ENCODE results near the gene ZNFX1.

The ZNFX1 gene

DNA sequence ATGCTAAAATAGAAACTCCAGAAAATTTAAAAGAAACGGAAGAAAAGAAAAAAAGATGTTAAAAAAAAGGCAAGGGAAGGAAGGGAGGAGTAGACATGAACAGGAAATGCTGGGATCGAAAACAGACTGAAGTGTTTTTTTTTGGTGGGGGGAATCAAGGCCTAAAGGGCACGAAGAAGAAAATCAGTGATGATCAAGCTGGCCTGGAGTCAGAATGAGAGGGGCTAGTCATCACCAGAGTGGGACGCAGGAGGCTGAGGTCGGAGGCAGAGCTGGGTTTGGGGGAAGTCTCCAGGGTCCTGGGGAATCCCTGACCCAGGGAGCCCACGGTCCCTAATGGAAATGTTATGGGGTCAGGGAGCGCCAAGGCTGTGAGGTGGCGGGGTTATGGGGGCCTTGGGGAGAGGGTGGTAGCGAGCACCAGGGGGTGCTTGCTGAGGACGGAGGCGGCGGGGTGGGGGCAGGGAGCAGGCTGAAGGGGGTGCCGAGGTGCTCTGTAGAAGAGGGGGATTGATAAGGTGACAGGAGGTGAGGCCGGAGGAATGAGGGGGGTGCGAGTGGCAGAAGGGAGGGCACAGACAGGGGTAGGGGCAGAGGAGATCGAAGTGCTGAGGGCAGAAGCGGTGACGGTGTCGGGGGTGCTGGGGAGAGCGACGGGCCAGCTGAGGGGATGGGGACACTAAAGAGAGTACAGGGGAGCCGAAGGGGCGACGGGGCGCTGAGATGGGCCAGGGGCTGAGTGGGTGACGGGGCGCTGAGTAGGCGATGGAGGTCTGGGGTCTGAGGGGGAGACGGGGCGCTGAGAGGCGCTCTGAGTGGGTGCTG lies 684 bp downstream of the ZNFX1 start:
- peak overlapping the region; percentile 9 for H3K27ac ChIP-seq (ENCODE audit: low read length, poor library complexity, severe bottlenecking)
- peak overlapping the region; percentile 41 for H2BK15ac ChIP-seq (ENCODE audit: low read depth, poor library complexity, severe bottlenecking)
- H3K14ac ChIP-seq (ENCODE audit: low read length in 2 of 2): peak overlapping the region in 1 of 2 experiments; percentile 100
- H3K36me3 ChIP-seq (ENCODE audit: control insufficient read depth in 1 of 2, insufficient read depth in 2 of 2, low read depth in 1 of 2, low read length in 2 of 2): peaks cover 22 to 65% of the 10 kb centered on the region in 2 experiments
- H2BK5ac ChIP-seq (ENCODE audit: low read depth, low read length, poor library complexity, severe bottlenecking): peak overlapping the region; percentile 95
- peak overlapping the region; percentile 95 for H3K4me2 ChIP-seq (ENCODE audit: low read length, poor library complexity, severe bottlenecking)
- H2AFZ ChIP-seq (ENCODE audit: low read depth, low read length): peak overlapping the region; percentile 72
- H3K9me3 ChIP-seq (ENCODE audit: control insufficient read depth, low read length): peaks cover 13% of the 10 kb centered on the region
- peak overlapping the region; percentile 84 to 94 for H3K4ac ChIP-seq (ENCODE audit: low read depth in 1 of 2, low read length in 2 of 2)
- H3K23ac ChIP-seq (ENCODE audit: low read length in 2 of 2): peak overlapping the region in 1 of 2 experiments; percentile 100
- H3K79me1 ChIP-seq (replicated peaks; ENCODE audit: low read length, poor library complexity, severe bottlenecking): peaks cover 3% of the 10 kb centered on the region
- H3K4me1 ChIP-seq (ENCODE audit: control insufficient read depth, insufficient read depth, low read depth, low read length): peaks cover 9% of the 10 kb centered on the region
- peak; percentile 45 for DNase-seq
- peak overlapping the region; percentile 40 to 99 for H3K18ac ChIP-seq (ENCODE audit: low read depth in 1 of 2, low read length in 2 of 2)
- H2BK120ac ChIP-seq (ENCODE audit: low read depth, low read length): peak overlapping the region; percentile 76
- H2AK5ac ChIP-seq (ENCODE audit: low read length, severe bottlenecking): no peak overlapping the region
- H3K4me3 ChIP-seq (ENCODE audit: insufficient read depth in 1 of 2, low read depth in 1 of 2, low read length in 2 of 2): peak overlapping the region; percentile 84 to 99
- H3K27me3 ChIP-seq (ENCODE audit: control insufficient read depth in 1 of 2, insufficient read depth in 1 of 2, low read length in 2 of 2): no peaks in the 10 kb centered on the region
- H3K9ac ChIP-seq (ENCODE audit: low read length): peak overlapping the region; percentile 99
- H4K8ac ChIP-seq (ENCODE audit: low read length): peak overlapping the region; percentile 1
- WGBS: under 1% methylated on average over 31 of the region's 31 CpGs
- peak overlapping the region; percentile 4 to 89 for H2BK12ac ChIP-seq (ENCODE audit: low read length in 2 of 2)
- peak overlapping the region; percentile 82 for H4K91ac ChIP-seq (ENCODE audit: low read length)

GRCh38 chr20:49276161-49276960 lies 1.5 kb downstream of the ZNFX1 start:
- peaks cover 7% of the 10 kb centered on the region for H3K4me1 ChIP-seq (ENCODE audit: control insufficient read depth, insufficient read depth, low read depth, low read length)
- DNase-seq: peak; percentile 84
- peak overlapping the region; percentile 95 for H3K4me2 ChIP-seq (ENCODE audit: low read length, poor library complexity, severe bottlenecking)
- no peak overlapping the region for H3K23ac ChIP-seq (ENCODE audit: low read length in 2 of 2)
- peaks cover 5% of the 10 kb centered on the region for H3K79me1 ChIP-seq (replicated peaks; ENCODE audit: low read length, poor library complexity, severe bottlenecking)
- no peak overlapping the region for H2BK15ac ChIP-seq (ENCODE audit: low read depth, poor library complexity, severe bottlenecking)
- H3K14ac ChIP-seq (ENCODE audit: low read length in 2 of 2): no peak overlapping the region
- H3K4me3 ChIP-seq (ENCODE audit: insufficient read depth in 1 of 2, low read depth in 1 of 2, low read length in 2 of 2): peak overlapping the region in 1 of 2 experiments; percentile 99
- no peak overlapping the region for H2BK5ac ChIP-seq (ENCODE audit: low read depth, low read length, poor library complexity, severe bottlenecking)
- H2AK5ac ChIP-seq (ENCODE audit: low read length, severe bottlenecking): no peak overlapping the region
- WGBS: no CpG with 5 or more reads among the region's 3 CpGs
- no peaks in the 10 kb centered on the region for H3K27me3 ChIP-seq (ENCODE audit: control insufficient read depth in 1 of 2, insufficient read depth in 1 of 2, low read length in 2 of 2)
- no peak overlapping the region for H2BK120ac ChIP-seq (ENCODE audit: low read depth, low read length)
- H2BK12ac ChIP-seq (ENCODE audit: low read length in 2 of 2): peak overlapping the region in 1 of 2 experiments; percentile 18
- no peak overlapping the region for H3K18ac ChIP-seq (ENCODE audit: low read depth in 1 of 2, low read length in 2 of 2)
- H3K9me3 ChIP-seq (ENCODE audit: control insufficient read depth, low read length): peaks cover 13% of the 10 kb centered on the region
- no peak overlapping the region for H2AFZ ChIP-seq (ENCODE audit: low read depth, low read length)
- no peak overlapping the region for H4K91ac ChIP-seq (ENCODE audit: low read length)
- H4K8ac ChIP-seq (ENCODE audit: low read length): no peak overlapping the region
- peak overlapping the region; percentile 99 for H3K9ac ChIP-seq (ENCODE audit: low read length)
- H3K4ac ChIP-seq (ENCODE audit: low read depth in 1 of 2, low read length in 2 of 2): no peak overlapping the region
- H3K36me3 ChIP-seq (ENCODE audit: control insufficient read depth in 1 of 2, insufficient read depth in 2 of 2, low read depth in 1 of 2, low read length in 2 of 2): peaks cover 21 to 65% of the 10 kb centered on the region in 2 experiments
- H3K27ac ChIP-seq (ENCODE audit: low read length, poor library complexity, severe bottlenecking): peak overlapping the region; percentile 52

GRCh38 chr20:49275636-49276035 lies 2.2 kb downstream of the ZNFX1 start:
- peaks cover 23 to 65% of the 10 kb centered on the region in 2 experiments for H3K36me3 ChIP-seq (ENCODE audit: control insufficient read depth in 1 of 2, insufficient read depth in 2 of 2, low read depth in 1 of 2, low read length in 2 of 2)
- no peak overlapping the region for H3K18ac ChIP-seq (ENCODE audit: low read depth in 1 of 2, low read length in 2 of 2)
- H3K4ac ChIP-seq (ENCODE audit: low read depth in 1 of 2, low read length in 2 of 2): no peak overlapping the region
- H4K8ac ChIP-seq (ENCODE audit: low read length): no peak overlapping the region
- H2BK12ac ChIP-seq (ENCODE audit: low read length in 2 of 2): no peak overlapping the region
- H3K9ac ChIP-seq (ENCODE audit: low read length): peak overlapping the region; percentile 99
- 7% methylated on average over 1 of the region's 2 CpGs for WGBS
- H3K14ac ChIP-seq (ENCODE audit: low read length in 2 of 2): no peak overlapping the region
- H3K9me3 ChIP-seq (ENCODE audit: control insufficient read depth, low read length): peaks cover 7% of the 10 kb centered on the region
- no peak overlapping the region for H3K4me2 ChIP-seq (ENCODE audit: low read length, poor library complexity, severe bottlenecking)
- peak overlapping the region in 1 of 2 experiments; percentile 99 for H3K4me3 ChIP-seq (ENCODE audit: insufficient read depth in 1 of 2, low read depth in 1 of 2, low read length in 2 of 2)
- H3K23ac ChIP-seq (ENCODE audit: low read length in 2 of 2): no peak overlapping the region
- no peak overlapping the region for H2AFZ ChIP-seq (ENCODE audit: low read depth, low read length)
- H2BK5ac ChIP-seq (ENCODE audit: low read depth, low read length, poor library complexity, severe bottlenecking): no peak overlapping the region
- no peak overlapping the region for H2BK15ac ChIP-seq (ENCODE audit: low read depth, poor library complexity, severe bottlenecking)
- H3K27ac ChIP-seq (ENCODE audit: low read length, poor library complexity, severe bottlenecking): no peak overlapping the region
- no peak for DNase-seq
- H2AK5ac ChIP-seq (ENCODE audit: low read length, severe bottlenecking): no peak overlapping the region
- H3K4me1 ChIP-seq (ENCODE audit: control insufficient read depth, insufficient read depth, low read depth, low read length): peaks cover 8% of the 10 kb centered on the region
- no peak overlapping the region for H2BK120ac ChIP-seq (ENCODE audit: low read depth, low read length)
- H3K27me3 ChIP-seq (ENCODE audit: control insufficient read depth in 1 of 2, insufficient read depth in 1 of 2, low read length in 2 of 2): no peaks in the 10 kb centered on the region
- no peak overlapping the region for H4K91ac ChIP-seq (ENCODE audit: low read length)
- peaks cover 9% of the 10 kb centered on the region for H3K79me1 ChIP-seq (replicated peaks; ENCODE audit: low read length, poor library complexity, severe bottlenecking)

DNA sequence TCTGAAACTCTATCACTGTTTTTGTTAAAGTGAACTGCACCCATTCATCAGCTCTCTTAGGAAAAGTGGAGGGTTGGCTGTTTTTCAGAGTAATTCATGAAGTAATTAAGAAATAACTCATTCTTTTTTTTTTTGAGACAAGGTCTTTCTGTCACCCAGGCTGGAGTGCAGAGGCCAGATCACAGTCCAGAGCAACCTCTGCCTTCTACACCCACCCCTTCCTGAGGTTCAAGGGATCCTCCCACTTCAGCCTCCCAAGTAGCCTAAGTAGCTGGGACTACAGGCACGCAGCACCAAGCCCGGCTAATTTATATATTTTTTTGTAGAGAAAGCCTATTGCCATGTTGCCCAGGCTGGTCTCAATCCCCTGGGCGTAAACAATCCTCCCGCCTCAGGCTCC lies 2.6 kb downstream of the ZNFX1 start:
- no peak overlapping the region for H2BK120ac ChIP-seq (ENCODE audit: low read depth, low read length)
- H3K79me1 ChIP-seq (replicated peaks; ENCODE audit: low read length, poor library complexity, severe bottlenecking): peaks cover 9% of the 10 kb centered on the region
- H2AFZ ChIP-seq (ENCODE audit: low read depth, low read length): no peak overlapping the region
- no peak for DNase-seq
- 98% methylated on average over 4 of the region's 4 CpGs for WGBS
- peak overlapping the region; percentile 99 for H3K9ac ChIP-seq (ENCODE audit: low read length)
- H2BK12ac ChIP-seq (ENCODE audit: low read length in 2 of 2): no peak overlapping the region
- no peak overlapping the region for H4K91ac ChIP-seq (ENCODE audit: low read length)
- no peak overlapping the region for H2BK5ac ChIP-seq (ENCODE audit: low read depth, low read length, poor library complexity, severe bottlenecking)
- H3K27ac ChIP-seq (ENCODE audit: low read length, poor library complexity, severe bottlenecking): no peak overlapping the region
- H3K4me3 ChIP-seq (ENCODE audit: insufficient read depth in 1 of 2, low read depth in 1 of 2, low read length in 2 of 2): peak overlapping the region in 1 of 2 experiments; percentile 99
- no peak overlapping the region for H3K4ac ChIP-seq (ENCODE audit: low read depth in 1 of 2, low read length in 2 of 2)
- H2AK5ac ChIP-seq (ENCODE audit: low read length, severe bottlenecking): no peak overlapping the region
- H3K4me1 ChIP-seq (ENCODE audit: control insufficient read depth, insufficient read depth, low read depth, low read length): peaks cover 8% of the 10 kb centered on the region
- H3K27me3 ChIP-seq (ENCODE audit: control insufficient read depth in 1 of 2, insufficient read depth in 1 of 2, low read length in 2 of 2): no peaks in the 10 kb centered on the region
- no peak overlapping the region for H4K8ac ChIP-seq (ENCODE audit: low read length)
- H3K23ac ChIP-seq (ENCODE audit: low read length in 2 of 2): no peak overlapping the region
- no peak overlapping the region for H3K18ac ChIP-seq (ENCODE audit: low read depth in 1 of 2, low read length in 2 of 2)
- no peak overlapping the region for H2BK15ac ChIP-seq (ENCODE audit: low read depth, poor library complexity, severe bottlenecking)
- peaks cover 2% of the 10 kb centered on the region for H3K9me3 ChIP-seq (ENCODE audit: control insufficient read depth, low read length)
- H3K4me2 ChIP-seq (ENCODE audit: low read length, poor library complexity, severe bottlenecking): no peak overlapping the region
- H3K14ac ChIP-seq (ENCODE audit: low read length in 2 of 2): no peak overlapping the region
- peaks cover 25 to 65% of the 10 kb centered on the region in 2 experiments for H3K36me3 ChIP-seq (ENCODE audit: control insufficient read depth in 1 of 2, insufficient read depth in 2 of 2, low read depth in 1 of 2, low read length in 2 of 2)

Measured in mesenchymal stem cell (in vitro differentiated cells and primary cell).